ENCODE data around the gene FRYL.

GRCh38 chr4:48705609-48706008 is 74.5 kb downstream of the FRYL start:
- TF ChIP-seq, protein P1, sequence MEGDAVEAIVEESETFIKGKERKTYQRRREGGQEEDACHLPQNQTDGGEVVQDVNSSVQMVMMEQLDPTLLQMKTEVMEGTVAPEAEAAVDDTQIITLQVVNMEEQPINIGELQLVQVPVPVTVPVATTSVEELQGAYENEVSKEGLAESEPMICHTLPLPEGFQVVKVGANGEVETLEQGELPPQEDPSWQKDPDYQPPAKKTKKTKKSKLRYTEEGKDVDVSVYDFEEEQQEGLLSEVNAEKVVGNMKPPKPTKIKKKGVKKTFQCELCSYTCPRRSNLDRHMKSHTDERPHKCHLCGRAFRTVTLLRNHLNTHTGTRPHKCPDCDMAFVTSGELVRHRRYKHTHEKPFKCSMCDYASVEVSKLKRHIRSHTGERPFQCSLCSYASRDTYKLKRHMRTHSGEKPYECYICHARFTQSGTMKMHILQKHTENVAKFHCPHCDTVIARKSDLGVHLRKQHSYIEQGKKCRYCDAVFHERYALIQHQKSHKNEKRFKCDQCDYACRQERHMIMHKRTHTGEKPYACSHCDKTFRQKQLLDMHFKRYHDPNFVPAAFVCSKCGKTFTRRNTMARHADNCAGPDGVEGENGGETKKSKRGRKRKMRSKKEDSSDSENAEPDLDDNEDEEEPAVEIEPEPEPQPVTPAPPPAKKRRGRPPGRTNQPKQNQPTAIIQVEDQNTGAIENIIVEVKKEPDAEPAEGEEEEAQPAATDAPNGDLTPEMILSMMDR (conservative IDR thresholded peaks at IDR 0.05; ENCODE audit: low read length): no peak
- TF ChIP-seq EZH2phosphoT487 (IDR thresholded peaks at IDR 0.05; ENCODE audit: borderline replicate concordance): no peak

Data from Loucy (cell line).